HUES6 (cell line): Measurements from ENCODE around the gene CHN1.
A peak's percentile ranks its signal among the peaks of the same experiment; 100 is the strongest.

ENCODE experiments used
- H3K27ac ChIP-seq: 2 replicates; pipeline ENCODE4 v1.7.0; 2013; ENCODE audit warnings: low read depth, mild to moderate bottlenecking, low read length, inconsistent platforms
- H3K27me3 ChIP-seq: 2 replicates; pipeline ENCODE4 v1.6.1; 2013; ENCODE audit warnings: low read length; ENCODE audit not compliant: control insufficient read depth, insufficient read depth
- H3K36me3 ChIP-seq: 2 replicates; pipeline ENCODE4 v1.6.1; 2013; ENCODE audit warnings: low read length; ENCODE audit not compliant: control insufficient read depth, insufficient read depth
- H3K4me1 ChIP-seq: 2 replicates; pipeline ENCODE4 v1.6.1; 2013; ENCODE audit warnings: low read length; ENCODE audit not compliant: control insufficient read depth, insufficient read depth
- H3K4me3 ChIP-seq: 2 replicates; pipeline ENCODE4 v1.5.1; 2013; ENCODE audit warnings: low read depth, low read length
- H3K9ac ChIP-seq: one replicate; pipeline ENCODE4 v1.6.1; 2013; ENCODE audit warnings: mild to moderate bottlenecking, low read length
- H3K9me3 ChIP-seq: 2 replicates; pipeline ENCODE4 v1.6.1; 2013; ENCODE audit warnings: low read depth, low read length; ENCODE audit not compliant: control insufficient read depth, insufficient read depth

Gene CHN1

GRCh38 chr2:174963437-174964400, 41.5 kb downstream of the CHN1 start:
- Histone ChIP-seq H3K9ac (peak overlapping the region; percentile 36), H3K9me3 (no peaks in the 10 kb centered on the region), H3K27me3 (no peaks in the 10 kb centered on the region), H3K4me1 (peaks cover 51% of the 10 kb centered on the region), H3K4me3 (no peak overlapping the region; the same call in 1 of the 2 replicates), H3K36me3 (no peaks in the 10 kb centered on the region), H3K27ac (peak overlapping the region; percentile 94)

- no peaks in the 10 kb centered on the region for H3K27me3 ChIP-seq
- 0 out of 2 replicates have a peak overlapping the region, but pooled peaks have one; percentile 18 for H3K27ac ChIP-seq
- H3K9me3 ChIP-seq = 0 out of 2 replicates have a peak, but pooled peaks cover 3% of the 10 kb centered on the region
- H3K9ac ChIP-seq = no peak overlapping the region
- no peaks in the 10 kb centered on the region for H3K36me3 ChIP-seq
- no peak overlapping the region for H3K4me3 ChIP-seq
- H3K4me1 ChIP-seq = peaks cover 29% of the 10 kb centered on the region
Observed at GRCh38 chr2:174959787-174960186, 45.4 kb downstream of the CHN1 start.

GRCh38 chr2:174957050-174957449, 48.1 kb downstream of the CHN1 start:
- no peak overlapping the region for H3K27ac ChIP-seq
- H3K4me1 ChIP-seq = peaks cover 10% of the 10 kb centered on the region

GRCh38 chr2:174952607-174953006, 52.6 kb downstream of the CHN1 start:
- 0 out of 2 replicates have a peak, but pooled peaks cover 3% of the 10 kb centered on the region for H3K9me3 ChIP-seq
- H3K27ac ChIP-seq = no peak overlapping the region
- H3K4me1 ChIP-seq = peaks cover 4% of the 10 kb centered on the region; the same call in 1 of the 2 replicates

More at GRCh38 chr2:174957050-174957449, 48.1 kb downstream of the CHN1 start:
- no peak overlapping the region for H3K9ac ChIP-seq
- H3K36me3 ChIP-seq = no peaks in the 10 kb centered on the region
- H3K9me3 ChIP-seq = 0 out of 2 replicates have a peak, but pooled peaks cover 3% of the 10 kb centered on the region
- H3K4me3 ChIP-seq = no peak overlapping the region
- H3K27me3 ChIP-seq = no peaks in the 10 kb centered on the region

GRCh38 chr2:174951745-174952144, 53.4 kb downstream of the CHN1 start:
- Histone ChIP-seq H3K9ac (no peak overlapping the region), H3K27me3 (no peaks in the 10 kb centered on the region), H3K9me3 (0 out of 2 replicates have a peak, but pooled peaks cover 3% of the 10 kb centered on the region), H3K36me3 (no peaks in the 10 kb centered on the region), H3K4me1 (peaks cover 4% of the 10 kb centered on the region; the same call in 1 of the 2 replicates), H3K4me3 (no peak overlapping the region), H3K27ac (no peak overlapping the region)

More at GRCh38 chr2:174952607-174953006, 52.6 kb downstream of the CHN1 start:
- Histone ChIP-seq H3K36me3 (no peaks in the 10 kb centered on the region), H3K4me3 (no peak overlapping the region), H3K9ac (no peak overlapping the region), H3K27me3 (no peaks in the 10 kb centered on the region)

GRCh38 chr2:174949988-174950687, 55.0 kb downstream of the CHN1 start:
- peaks cover 4% of the 10 kb centered on the region; the same call in 1 of the 2 replicates for H3K4me1 ChIP-seq
- no peaks in the 10 kb centered on the region for H3K36me3 ChIP-seq
- no peaks in the 10 kb centered on the region for H3K9me3 ChIP-seq
- H3K4me3 ChIP-seq = no peak overlapping the region
- H3K9ac ChIP-seq = no peak overlapping the region
- no peaks in the 10 kb centered on the region for H3K27me3 ChIP-seq
- H3K27ac ChIP-seq = no peak overlapping the region

- no peaks in the 10 kb centered on the region for H3K9me3 ChIP-seq
- no peaks in the 10 kb centered on the region for H3K27me3 ChIP-seq
- H3K4me1 ChIP-seq = no peaks in the 10 kb centered on the region
- no peak overlapping the region for H3K4me3 ChIP-seq
- no peak overlapping the region for H3K27ac ChIP-seq
- no peak overlapping the region for H3K9ac ChIP-seq
- H3K36me3 ChIP-seq = peaks cover 6% of the 10 kb centered on the region; the same call in 1 of the 2 replicates
Observed at GRCh38 chr2:174945601-174946260, 59.5 kb downstream of the CHN1 start.

- no peak overlapping the region for H3K4me3 ChIP-seq
- H3K27me3 ChIP-seq = no peaks in the 10 kb centered on the region
- peaks cover 19% of the 10 kb centered on the region for H3K9me3 ChIP-seq
- H3K27ac ChIP-seq = no peak overlapping the region
- no peaks in the 10 kb centered on the region for H3K4me1 ChIP-seq
- H3K36me3 ChIP-seq = peaks cover 40% of the 10 kb centered on the region
- H3K9ac ChIP-seq = no peak overlapping the region
Observed at GRCh38 chr2:174939046-174939445, 66.1 kb downstream of the CHN1 start.

- Histone ChIP-seq H3K27me3 (no peaks in the 10 kb centered on the region), H3K9me3 (peaks cover 40% of the 10 kb centered on the region), H3K4me3 (no peak overlapping the region), H3K27ac (no peak overlapping the region), H3K36me3 (peaks cover 55% of the 10 kb centered on the region), H3K9ac (no peak overlapping the region), H3K4me1 (no peaks in the 10 kb centered on the region)
Observed at GRCh38 chr2:174931724-174932123, 73.5 kb downstream of the CHN1 start.

- Histone ChIP-seq H3K4me1 (peaks cover 15% of the 10 kb centered on the region), H3K9ac (no peak overlapping the region), H3K36me3 (peaks cover 39% of the 10 kb centered on the region), H3K4me3 (no peak overlapping the region), H3K9me3 (peaks cover 31% of the 10 kb centered on the region), H3K27ac (no peak overlapping the region), H3K27me3 (no peaks in the 10 kb centered on the region)
Observed at GRCh38 chr2:174929786-174930185, 75.4 kb downstream of the CHN1 start.
